GM18508 (cell line): ENCODE measurements around the gene SIK1.

Experiments used
- ATAC-seq: cut with Tn5 transposase; IDR thresholded peaks from one replicate; pipeline ENCODE4 v1.9.1; 2021; ENCODE audit warnings: moderate number of reproducible peaks; ENCODE audit not compliant: insufficient read depth, unreplicated experiment

SIK1 gene

DNA sequence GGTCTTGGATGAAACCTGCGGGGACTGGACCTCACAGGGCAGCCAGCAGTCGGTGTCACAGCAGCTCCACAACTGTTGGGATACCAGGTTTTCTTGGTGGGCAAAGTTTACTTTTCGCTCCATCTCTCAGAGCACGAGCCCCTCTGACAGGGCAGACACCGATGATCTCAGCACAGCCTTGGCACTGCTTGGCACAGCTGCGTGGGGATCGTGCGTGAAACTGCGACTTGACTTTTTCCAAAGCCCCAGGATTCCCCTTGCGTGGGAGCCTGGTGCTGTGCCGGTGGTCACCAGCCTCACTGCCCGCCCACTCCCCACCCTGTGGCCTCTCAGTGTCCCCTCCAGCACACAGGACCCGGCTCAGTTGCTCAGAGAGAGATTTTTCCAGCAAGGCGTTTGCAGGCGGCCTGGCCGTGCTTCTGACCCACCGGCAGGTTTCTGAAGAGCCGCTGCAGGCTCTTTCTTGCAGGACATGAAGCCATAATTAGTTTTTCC, 57.3 kb downstream of the SIK1 start:
- no peak for ATAC-seq

DNA sequence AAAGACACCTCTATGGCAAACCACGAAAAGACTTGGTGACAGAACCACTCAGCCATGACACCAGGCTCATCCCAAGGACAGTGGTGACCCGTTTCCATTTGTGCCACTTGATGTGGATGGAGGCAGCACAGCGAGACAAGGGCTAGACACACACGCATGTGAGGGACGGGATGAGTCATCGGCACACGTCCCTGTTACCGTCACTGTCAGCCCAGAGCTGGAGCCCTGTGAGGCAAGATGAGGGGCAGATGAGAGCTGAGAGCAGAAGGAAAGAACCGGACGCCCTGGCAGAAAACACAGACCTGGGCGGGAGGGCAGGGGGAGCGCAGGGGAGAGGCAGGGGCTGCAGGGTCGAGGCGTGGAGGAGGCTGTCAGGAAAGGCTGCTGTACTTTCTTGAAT, 57.8 kb downstream of the SIK1 start:
- no peak for ATAC-seq

DNA sequence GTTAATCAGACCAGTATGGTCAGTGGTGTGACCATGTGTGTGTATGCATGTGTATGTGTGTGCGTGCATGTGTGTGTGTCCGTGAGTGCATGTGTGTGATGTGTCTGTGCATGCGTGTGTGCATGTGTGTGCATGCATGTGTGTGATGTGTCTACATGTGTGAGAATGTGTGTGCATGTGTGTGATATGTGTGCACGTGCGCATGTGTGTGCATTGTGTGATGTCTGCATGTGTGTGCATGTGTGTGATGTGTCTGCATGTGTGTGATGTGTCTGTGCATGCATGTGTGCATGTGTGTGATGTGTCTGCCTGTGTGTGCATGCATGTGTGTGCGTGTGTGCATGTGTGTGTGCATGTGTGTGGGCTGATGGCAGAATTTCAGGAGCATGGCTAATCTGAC, 58.2 kb downstream of the SIK1 start:
- no peak for ATAC-seq

DNA sequence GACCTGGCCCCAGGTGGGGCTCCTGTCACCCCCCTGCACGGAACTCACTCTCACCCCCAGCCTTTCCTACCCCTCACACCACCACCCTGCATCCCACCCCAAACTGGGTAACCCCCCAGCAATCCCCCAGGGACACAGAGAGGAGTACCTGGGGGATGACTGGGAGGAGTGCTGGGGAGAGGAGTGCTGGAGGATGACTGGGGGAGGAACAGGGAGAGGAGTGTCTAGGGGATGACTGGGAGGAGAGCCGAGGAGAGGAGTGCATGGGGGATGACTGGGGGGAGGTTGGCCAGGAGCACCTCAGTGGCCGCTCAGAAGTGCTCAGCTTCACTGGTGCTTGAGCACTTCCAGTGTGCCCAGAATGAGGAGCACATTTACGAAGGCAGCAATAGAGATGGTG, 59.1 kb downstream of the SIK1 start:
- ATAC-seq, result no peak

- no peak for ATAC-seq
Observed at GRCh38 chr21:43367296-43367695, 59.6 kb downstream of the SIK1 start.

DNA sequence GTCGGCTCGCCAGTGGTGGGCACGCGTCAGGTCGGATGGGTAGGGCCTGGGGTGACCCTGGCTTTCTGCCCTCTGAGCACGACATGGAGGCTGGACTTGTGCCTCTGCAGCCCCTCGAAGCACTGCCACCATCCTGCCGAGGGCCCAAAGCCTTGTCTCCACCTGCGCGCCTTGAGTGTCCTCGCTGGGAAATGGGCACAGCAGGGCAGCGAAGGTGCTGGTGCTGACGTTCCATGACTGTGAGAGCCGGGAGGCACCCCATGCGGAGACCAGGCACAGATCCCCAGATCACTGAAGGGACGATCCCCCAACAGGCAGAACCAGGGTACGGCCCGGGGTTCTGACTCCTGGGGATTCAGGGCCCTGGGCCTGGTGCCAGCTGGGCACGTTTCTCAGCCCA, 60.3 kb downstream of the SIK1 start:
- no peak for ATAC-seq

DNA sequence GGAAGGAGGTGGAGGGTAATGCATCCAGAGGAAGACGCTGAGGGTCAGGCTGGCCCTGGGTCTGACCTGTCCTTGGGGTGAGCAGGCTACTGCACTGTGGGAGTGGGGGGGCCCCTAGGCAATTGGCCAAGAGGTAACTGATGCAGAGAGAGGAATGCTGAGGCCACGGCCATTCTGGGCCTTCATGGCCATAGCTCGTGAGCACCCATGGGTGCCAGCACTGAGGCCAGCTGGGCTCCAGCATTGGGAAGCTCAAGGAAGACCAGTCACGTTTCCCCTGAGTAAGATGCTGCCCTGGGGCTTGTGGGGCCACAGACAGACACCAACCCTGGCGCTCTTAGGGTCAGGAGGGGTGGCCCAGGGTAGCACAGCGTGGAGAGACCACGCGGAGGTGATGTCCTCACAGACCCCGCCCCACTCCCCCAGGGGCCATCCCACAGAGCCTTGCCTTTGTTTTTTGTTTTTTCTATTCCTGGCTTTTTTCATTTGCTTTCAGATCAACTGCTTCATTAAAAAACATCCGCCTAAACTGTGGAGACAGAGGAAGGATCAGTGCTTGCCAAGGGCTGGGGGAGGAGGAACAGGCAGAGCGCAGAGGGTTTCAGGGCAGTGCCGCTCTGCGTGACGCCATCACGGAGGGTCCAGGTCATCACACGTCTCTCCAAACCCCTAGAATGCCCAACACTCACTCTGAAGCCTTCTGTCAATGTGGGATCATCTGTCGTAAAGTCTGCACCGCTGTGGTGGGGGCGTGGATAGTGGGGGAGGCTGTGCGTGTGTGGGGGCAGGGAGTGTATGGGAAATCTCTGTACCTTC, 61.1 kb downstream of the SIK1 start:
- no peak for ATAC-seq

- no peak for ATAC-seq
Observed at GRCh38 chr21:43364851-43365424, 62.0 kb downstream of the SIK1 start.
